ENCODE measurements around the gene GALK1.
"Not testable (repeated sequence)": the region's sequence is repeated elsewhere in the genome, so short reads cannot be mapped to it uniquely, and the experiment has no call there.

Gene GALK1

DNA sequence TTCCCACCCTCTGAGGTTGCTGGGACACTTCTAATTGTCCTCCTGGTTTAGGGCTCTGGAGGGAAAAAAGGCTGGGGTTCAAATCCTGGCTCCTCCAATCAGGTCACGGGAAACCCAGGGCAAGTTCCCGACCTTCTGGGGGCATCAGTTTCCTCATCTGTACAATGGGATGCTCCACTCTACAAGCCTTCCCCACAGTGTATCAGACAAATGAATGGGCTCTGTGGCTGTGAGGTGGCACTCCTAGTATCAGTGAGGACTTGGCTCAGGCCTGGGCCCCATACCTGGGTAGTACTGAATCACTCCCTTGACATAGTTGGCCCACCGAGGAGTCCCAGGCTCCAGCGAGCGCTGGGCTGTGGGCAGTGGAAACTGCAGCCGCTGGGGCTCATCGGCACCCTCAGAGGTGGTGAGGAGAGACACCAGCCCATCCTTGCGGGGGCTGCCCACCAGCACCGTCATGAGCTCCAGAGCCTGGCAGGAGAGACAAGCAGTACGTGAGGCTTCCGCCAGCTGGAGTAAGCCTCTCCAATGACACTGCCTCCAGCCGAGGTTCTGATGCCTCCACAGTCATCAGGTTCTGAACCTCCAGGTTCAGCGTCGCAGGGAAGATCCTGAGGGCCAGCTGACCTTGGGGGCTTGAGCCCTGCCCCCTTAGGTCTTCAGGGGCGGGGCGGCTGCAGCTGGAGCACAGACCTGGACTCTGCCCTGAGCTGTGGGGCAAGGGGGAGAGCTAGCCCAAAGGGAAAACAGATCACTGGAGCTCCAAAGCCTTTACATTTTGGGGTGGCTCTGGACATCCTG is 1.2 kb downstream of the GALK1 start:
- DNase-seq: no peak

DNA sequence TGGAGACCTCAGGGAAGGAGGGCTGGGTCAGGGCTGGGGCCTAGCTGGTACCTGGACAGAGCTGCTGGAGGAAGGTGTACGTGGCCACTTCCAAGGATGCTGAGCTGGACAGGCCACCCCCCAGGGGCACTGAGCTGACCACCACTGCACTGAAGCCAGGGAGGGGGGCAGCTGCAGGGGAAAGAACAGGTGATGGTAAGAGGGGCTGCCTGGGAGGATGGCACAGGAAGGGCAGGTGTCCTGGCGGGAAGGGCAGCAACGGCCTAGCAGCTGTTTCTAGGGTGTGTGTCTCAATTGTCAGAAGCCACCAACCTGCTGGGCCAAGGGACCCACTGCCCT is 1.8 kb downstream of the GALK1 start:
- DNase-seq: no peak

DNA sequence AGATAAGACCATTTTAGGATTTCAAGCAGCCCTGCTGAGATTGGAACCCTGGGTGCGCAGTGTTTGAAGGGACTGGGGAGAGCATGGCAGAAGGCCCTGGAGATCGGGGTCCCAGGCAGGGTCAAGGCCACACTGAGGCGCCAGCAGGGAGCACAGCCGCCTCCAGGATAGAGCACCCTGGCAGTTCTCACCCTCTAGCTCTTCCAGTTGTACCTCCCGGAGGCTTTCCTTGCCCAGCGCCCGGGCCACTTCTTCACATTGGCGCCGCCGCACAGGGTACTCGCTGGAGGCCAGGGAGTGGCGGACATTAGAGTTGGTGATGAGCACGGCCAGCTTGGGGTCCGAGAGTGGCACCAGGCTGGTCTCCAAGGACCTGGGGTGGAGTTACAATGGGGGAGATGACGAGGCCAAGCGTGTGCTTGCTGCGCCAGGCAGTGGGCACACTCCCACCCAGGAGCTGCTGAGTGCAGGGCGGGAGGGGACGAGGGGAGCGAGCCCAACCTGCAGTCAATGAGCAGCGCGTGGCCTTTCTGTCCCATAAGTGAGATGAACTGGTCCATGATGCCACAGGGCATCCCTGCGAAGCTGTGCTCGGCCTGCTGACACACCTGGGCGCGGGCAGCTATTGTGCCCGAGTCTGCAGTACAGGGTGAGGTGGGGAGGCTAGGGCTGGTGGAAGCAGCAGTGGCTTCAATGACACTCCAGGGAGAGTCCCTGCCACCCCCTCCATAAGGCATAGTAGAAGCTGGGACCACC is 2.3 kb downstream of the GALK1 start:
- DNase-seq: no peak

DNA sequence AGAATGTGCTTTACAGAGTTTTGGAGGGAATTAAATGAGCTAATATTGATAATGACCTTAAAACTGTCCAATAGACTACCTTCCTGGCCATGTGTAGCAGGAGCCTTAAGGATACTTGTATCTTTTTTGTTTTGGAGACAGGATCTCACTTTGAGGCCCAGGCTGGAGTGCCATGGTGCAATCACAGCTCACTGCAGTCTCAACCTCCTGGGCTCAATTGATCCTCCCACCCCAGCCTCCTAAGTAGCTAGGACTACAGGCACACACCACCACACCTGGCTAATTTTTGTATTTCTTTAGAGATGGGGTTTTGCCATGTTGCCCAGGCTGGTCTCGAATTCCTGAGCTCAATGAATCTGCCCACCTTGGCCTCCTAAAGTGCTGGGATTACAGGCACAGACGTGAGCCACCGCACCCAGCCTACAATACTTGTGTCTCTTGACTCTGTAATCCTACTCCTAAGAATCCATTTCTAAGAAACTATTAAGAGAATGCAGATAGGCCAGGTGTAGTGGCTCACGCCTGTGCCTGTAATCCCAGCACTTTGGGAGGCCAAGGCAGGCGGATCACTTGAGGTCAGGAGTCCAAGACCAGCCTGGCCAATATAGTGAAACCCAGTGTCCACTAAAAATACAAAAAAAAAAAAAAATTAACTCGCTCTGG is 4.9 kb downstream of the GALK1 start:
- not testable (repeated sequence) for DNase-seq

DNA sequence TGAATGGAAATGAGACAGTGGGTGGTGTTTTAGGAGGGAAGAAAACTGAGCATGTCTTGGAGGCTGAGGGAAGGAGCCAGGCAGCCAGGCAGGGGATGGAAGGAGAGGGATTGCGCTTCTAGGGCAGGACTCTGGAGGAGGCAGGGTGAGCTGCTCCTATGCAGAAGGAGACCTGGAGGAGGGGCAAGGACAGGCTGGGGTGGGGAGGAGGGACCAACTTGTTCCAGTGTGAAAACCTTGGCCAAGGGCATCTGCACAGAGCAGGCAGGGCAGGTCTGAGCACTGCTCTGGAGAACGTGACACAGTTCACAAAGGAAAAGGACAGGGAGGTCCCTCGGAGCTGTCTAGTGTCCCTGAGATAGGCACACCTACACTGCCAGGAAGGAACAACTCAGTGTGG is 5.5 kb downstream of the GALK1 start:
- no peak for DNase-seq

DNA sequence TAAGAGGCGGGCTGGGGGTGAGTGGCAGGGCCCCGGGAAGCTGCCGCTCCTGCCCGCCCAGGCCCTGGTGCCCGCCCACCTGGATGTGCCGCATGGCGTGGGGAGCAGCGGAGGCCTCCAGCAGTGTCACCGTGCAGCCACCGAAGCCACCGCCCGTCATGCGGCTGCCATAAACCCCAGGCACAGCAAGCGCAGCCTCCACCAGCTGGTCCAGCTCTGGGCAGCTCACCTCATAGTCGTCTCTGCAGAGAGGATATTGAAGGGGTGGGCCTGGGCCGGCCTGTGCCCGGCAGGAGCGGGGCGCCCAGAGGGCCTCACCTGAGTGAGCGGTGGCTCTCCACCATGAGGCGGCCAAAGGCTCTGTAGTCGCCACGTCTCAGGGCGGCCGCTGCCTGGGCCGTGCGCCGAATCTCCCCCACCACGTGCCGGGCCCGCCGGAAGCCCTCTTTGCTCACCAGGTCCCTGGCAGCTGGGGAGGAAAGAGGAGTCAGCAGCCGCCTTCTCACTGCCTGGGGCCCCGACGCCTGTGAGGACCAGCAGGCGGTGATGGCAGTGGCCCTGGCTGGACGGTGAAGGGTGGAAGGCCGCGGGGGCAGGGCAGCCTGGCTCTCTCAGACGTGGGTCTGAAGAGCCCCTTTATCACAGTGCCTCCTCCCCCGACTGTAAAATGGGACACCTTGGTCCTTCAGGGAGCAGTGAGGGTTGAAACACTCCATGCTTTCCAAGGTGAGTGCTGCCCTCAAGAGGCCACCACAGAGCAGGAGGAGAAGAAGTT is 6.7 kb downstream of the GALK1 start:
- no peak for DNase-seq

DNA sequence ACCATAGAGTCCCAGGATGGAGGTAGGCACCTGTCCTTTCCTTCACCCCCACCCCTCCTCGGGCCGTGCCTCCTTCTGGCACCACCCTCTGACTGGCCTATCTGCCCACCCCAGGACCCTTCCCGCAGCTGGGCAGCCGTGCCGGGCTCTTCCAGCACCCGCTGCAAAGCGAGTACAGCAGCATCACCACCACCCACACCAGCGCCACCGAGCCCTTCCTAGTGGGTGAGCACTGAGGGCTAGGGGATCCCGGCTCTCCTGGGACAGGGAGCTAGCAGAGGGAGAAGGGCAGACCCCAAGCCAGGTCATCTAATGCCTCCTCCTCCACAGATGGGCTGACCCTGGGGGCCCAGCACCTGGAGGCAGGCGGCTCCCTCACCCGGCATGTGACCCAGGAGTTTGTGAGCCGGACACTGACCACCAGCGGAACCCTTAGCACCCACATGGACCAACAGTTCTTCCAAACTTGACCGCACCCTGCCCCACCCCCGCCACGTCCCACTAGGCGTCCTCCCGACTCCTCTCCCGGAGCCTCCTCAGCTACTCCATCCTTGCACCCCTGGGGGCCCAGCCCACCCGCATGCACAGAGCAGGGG is 7.8 kb downstream of the GALK1 start:
- DNase-seq: no peak

DNA sequence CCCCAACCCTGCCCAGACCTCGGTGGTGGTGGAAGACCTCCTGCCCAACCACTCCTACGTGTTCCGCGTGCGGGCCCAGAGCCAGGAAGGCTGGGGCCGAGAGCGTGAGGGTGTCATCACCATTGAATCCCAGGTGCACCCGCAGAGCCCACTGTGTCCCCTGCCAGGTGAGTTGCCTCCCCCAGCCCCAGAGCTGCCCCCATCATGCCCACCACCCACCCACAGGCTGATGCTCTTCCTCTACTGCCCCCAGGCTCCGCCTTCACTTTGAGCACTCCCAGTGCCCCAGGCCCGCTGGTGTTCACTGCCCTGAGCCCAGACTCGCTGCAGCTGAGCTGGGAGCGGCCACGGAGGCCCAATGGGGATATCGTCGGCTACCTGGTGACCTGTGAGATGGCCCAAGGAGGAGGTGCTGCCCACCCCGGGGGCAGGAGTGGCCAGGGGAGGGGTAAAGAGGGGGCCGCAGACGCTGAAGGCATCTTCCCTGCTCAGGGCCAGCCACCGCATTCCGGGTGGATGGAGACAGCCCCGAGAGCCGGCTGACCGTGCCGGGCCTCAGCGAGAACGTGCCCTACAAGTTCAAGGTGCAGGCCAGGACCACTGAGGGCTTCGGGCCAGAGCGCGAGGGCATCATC is 8.4 kb downstream of the GALK1 start:
- DNase-seq: no peak

DNA sequence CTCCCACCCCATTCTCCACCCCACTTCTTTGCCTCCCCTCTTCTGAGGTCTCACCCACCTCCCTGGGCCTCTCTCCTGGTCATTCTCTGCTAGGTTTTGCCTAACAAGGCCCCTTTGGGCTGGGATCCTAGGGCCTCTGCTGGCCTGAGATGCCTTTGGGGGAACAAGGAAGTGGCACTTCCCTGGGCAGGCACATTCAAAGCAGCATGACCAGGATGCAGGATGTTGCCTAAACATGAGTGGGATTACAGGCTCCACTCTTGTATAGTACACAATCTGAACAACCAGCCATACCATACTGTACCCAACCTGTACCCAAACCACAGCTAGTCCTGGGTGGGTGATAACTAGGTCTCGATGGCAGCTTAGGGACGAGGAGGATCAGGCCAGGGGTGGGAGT is 9.0 kb downstream of the GALK1 start:
- peak; percentile 66 to 70 (median 69) for DNase-seq

DNA sequence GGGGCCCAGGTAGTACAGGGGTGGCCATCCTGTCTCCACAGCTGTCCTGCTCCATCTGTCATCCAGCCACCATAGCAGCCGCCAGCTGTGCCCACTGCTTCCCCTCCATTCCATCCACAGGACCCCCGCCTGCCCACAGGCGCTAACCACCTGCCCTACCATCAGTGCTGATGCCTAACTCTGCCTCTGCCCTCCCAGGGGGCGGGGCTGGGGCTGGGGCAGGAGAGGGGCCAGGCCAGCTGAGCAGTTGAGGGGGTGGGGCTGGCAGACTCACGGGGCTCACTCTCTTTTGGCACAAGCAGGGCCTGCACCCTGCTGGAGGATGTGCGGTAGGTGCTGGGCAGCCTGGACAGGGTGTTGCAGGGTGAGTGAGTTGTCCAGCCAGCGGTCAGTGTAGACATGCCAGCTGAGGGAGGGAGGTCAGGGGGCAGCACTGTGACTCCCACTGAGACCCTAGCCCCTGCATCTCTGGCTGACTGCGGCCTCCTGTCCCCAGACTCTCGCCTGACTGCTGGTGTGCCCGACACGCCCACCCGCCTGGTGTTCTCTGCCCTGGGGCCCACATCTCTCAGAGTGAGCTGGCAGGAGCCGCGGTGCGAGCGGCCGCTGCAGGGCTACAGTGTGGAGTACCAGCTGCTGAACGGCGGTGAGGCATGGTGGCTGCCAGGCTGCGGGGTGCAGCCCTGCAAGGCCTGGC is 9.6 kb downstream of the GALK1 start:
- DNase-seq: no peak

DNA sequence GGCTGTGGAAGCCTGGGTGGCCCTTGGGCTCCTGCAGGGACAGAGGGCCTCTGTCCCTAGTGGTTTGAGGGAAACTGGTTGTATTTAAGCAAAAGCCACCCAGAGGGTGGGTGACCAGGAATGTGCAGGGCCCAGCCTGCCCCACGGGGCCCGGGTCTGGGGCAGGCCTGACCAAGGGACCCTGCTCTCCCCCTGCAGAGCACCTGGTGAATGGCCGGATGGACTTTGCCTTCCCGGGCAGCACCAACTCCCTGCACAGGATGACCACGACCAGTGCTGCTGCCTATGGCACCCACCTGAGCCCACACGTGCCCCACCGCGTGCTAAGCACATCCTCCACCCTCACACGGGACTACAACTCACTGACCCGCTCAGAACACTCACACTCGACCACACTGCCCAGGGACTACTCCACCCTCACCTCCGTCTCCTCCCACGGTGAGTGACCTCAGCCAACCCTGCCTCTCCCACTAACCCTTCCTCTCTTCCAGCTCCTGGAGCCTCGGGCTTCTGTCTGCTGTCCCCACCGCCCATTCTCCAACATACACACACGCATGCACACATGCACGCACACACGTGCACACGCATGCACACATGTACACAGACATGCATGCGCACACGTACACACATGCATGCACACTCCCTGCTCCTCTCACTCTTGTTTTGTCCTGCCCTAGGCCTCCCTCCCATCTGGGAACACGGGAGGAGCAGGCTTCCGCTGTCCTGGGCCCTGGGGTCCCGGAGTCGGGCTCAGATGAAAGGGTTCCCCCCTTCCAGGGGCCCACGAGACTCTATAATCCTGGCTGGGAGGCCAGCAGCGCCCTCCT is 10.4 kb downstream of the GALK1 start:
- peak in 1 of 3 donors; percentile 48 for DNase-seq

DNA sequence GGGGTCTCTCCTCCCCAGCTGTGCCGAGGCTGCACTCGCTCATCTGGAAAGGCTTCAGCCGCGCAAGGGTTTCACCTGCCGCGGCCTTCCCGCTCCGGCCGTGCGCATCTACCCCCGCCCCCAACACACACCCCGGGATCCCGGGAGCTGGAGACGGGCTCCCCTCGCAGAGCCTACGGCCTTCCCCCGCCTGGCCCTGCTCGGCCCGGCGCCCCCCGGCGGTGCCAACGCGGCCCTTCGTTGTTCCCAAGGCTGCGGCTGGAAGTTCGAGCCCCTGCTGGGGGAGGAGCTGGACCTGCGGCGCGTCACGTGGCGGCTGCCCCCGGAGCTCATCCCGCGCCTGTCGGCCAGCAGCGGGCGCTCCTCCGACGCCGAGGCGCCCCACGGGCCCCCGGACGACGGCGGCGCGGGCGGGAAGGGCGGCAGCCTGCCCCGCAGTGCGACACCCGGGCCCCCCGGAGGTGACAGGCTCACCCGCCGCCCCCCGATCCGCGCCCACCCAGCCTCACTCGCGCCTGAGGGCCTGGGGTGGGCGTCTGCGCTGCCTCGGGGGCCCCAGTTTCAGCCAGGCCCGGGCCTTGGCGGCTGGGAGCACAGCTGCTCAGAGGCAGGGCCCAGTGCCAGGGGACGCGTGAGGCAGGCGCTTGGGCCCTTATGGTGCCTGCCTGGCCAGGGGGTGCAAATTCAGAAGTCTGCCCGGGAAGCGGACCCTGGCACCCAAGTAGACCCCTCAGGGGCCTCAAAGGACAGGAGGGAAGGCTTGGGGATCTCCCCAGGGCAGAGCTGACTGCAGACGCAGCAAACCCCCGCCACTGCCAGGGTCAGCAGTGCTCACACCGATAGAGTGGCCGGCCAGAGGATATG is 11.2 kb downstream of the GALK1 start:
- peak; percentile 72 to 88 (median 76) for DNase-seq

DNA sequence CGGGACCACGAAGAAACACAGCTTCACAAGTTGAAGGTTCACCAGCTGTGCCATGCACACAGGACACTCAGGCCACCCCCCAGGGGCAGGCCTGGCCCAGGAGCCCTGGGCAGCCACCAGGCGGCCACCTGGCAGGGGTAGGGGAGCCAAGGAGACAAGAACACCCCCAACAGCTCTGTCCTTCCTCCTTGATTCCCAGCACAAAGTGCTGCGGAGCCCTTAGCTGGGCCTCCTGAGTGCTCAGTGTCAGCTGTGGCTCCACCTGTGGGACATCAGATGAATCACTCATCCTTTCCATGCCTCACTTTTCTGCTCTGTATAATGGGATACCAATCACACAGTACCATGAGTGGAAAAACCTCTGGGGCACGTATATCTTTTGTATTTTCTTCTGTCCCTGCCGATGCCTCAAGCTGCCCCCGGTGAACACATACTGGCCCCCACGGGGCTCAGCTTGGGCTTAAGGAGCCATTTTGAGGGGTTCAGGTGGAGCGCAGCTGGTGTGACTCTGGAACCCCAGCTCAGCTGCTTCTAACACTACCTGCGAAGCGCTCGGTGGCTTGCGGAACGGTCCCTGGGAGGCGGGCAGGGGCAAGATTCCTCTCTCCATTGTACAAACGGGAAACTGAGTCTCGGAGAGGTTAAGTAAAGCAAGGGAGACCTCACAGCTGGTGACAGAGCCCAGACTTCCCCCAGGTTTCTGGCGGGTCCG is 12.0 kb downstream of the GALK1 start:
- no peak for DNase-seq

DNA sequence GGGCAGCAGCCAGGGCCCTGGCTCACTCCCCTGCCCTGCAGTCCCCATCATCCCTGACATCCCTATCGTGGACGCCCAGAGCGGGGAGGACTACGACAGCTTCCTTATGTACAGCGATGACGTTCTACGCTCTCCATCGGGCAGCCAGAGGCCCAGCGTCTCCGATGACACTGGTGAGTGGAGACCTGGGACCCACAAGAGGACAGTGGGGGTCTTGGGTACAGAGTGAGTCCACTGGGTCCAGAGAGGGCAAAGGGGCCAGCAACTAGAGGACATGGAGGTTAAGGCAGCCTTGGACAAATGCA is 12.6 kb downstream of the GALK1 start:
- no peak for DNase-seq

DNA sequence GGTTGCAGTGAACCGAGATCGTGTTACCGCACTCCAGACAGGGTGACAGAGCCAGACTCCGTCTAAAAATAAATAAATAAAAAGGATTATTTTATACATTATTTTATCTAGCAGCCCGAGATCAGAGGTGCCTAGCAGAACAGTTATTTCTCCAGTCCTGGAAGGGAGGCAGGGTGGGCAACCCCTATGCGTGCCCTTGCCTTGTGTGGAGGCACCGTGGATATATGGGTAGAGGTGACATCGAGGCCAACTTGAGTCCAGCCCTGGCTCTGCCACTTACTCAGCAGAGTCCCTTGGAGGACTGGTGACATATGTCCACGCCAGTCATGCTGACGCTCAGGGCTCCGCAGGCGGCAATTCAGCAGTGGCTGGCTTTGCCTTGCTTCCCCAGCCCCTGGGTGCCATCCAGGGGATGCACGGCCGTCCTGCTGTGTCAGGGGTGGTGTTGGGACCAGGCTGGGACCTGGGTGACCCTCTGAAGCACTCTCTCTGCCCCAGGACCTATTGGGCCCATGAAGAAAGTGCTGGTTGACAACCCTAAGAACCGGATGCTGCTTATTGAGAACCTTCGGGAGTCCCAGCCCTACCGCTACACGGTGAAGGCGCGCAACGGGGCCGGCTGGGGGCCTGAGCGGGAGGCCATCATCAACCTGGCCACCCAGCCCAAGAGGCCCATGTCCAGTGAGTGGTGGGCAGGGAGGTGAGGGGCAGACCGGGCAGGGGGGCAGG is 13.2 kb downstream of the GALK1 start:
- no peak for DNase-seq

DNA sequence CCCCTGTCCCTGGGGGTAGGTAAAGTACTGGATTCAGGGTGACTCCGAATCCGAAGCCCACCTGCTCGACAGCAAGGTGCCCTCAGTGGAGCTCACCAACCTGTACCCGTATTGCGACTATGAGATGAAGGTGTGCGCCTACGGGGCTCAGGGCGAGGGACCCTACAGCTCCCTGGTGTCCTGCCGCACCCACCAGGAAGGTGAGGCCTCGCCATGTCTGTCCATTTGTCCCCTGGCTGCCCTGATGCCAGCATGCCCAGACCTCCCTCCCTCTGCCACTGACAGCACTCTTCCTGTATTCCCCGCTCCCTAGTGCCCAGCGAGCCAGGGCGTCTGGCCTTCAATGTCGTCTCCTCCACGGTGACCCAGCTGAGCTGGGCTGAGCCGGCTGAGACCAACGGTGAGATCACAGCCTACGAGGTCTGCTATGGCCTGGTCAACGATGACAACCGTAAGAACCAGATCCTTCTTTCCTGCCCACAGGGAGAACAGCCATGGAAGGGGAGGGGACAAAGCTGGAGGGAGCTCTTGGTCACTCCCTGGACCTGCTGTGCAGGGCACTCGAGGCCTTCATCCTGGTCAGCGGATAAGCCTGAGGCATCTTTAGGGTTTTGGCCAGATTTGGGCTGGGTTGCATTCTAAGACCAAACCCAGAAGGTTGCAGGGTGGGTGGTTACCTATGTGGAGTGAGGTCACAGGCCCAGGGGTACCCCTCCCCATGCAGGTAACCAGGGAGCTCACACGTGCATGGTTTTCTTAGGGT is 14.2 kb downstream of the GALK1 start:
- DNase-seq: no peak

DNA sequence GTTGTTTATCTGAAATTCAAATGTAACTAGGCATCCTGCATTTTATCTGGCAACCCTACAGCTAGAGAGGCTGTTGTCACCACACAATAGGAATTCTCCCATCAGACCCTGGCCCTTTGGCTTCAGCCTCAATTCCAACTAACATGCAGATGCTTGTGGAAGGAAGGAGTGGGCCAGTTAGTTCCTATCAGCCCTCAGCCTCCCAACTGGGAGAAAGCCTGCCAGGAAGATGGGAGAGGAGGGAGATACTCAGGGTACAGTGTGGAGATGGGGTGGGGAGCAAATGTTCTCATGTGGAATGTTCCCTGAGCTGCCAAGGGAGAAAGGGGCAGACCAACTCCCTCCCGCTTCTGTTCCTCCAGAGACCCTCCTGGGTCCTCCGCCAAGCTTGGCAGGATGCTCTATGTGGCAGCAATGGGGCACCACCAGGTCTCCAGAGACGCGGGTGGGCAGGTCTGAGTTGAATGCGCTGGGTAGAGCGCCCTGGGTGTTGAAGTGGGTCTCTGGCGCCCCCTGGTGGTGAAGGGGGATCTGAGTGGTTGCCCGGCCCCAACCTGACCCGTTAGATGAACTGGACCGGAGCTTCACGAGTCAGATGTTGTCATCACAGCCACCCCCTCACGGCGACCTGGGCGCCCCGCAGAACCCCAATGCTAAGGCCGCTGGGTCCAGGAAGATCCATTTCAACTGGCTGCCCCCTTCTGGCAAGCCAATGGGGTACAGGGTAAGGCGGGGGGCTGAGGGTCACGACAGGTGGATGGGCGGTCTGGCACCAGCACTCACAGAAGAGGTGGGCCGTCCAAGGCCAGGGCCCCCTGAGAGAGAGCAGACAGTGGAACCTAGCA is 15.2 kb downstream of the GALK1 start:
- DNase-seq: peak; percentile 85 to 95 (median 91)
